CD8-positive, alpha-beta memory T cell (primary cell): ENCODE data around the gene CHST11. TPM values are rescaled to one million over a fixed set of nuclear protein-coding genes. Genes with fewer than 3 reads are reported as not detected.

Experiments used
- CTCF ChIA-PET: fragments of 350-600 bp; sonication (Branson Sonifier 250); formaldehyde crosslinking; loops from one replicate; lab custom pipeline; 2021; ENCODE audit warnings: antibody characterized with exemption; lab: Charles Lee
- POLR2A ChIA-PET: fragments of 350-600 bp; sonication (Branson Sonifier 250); formaldehyde crosslinking; loops from one replicate; lab custom pipeline; 2021; ENCODE audit warnings: antibody characterized with exemption; lab: Charles Lee
- DNase-seq, 5 donors: peaks; one replicate each; pipeline versions ENCODE4 v3.0.0 to v3.0.0-alpha.2; 2020 to 2022; ENCODE audit warnings: mixed read lengths in 1 of 5
- H3K27ac ChIP-seq: one replicate; pipeline ENCODE4 v1.7.0; 2013; ENCODE audit warnings: low read depth, mild to moderate bottlenecking, low read length, moderate library complexity
- H3K27me3 ChIP-seq: 2 replicates; pipeline ENCODE4 v1.7.0; 2013; ENCODE audit warnings: low read length, mild to moderate bottlenecking; ENCODE audit not compliant: insufficient read depth, poor library complexity, severe bottlenecking
- H3K36me3 ChIP-seq: 2 replicates; pipeline ENCODE4 v1.7.0; 2013; ENCODE audit warnings: mild to moderate bottlenecking, low read length, moderate library complexity; ENCODE audit not compliant: insufficient read depth
- H3K4me1 ChIP-seq: 2 replicates; pipeline ENCODE4 v1.7.0; 2013; ENCODE audit warnings: mild to moderate bottlenecking, low read length, moderate library complexity; ENCODE audit not compliant: insufficient read depth
- H3K4me3 ChIP-seq: 2 replicates; pipeline ENCODE4 v1.7.0; 2013; ENCODE audit warnings: mild to moderate bottlenecking, low read length
- H3K9me3 ChIP-seq: 2 replicates; pipeline ENCODE4 v1.7.0; 2013; ENCODE audit warnings: mild to moderate bottlenecking, low read length
- H3K27ac Mint-ChIP-seq, 8 donors: one replicate each; pipeline ENCODE4 v1.8.0; 2020 to 2021; ENCODE audit warnings: mixed read lengths in 8 of 8, mild to moderate bottlenecking in 6 of 8, inconsistent platforms in 3 of 8, moderate library complexity in 3 of 8
- H3K27me3 Mint-ChIP-seq, 2 donors: one replicate each; pipeline ENCODE4 v1.8.0; 2020 to 2021; ENCODE audit warnings: mixed read lengths in 2 of 2, mild to moderate bottlenecking in 1 of 2, moderate library complexity in 1 of 2
- H3K36me3 Mint-ChIP-seq, 3 donors: one replicate each; pipeline ENCODE4 v1.8.0; 2020 to 2021; ENCODE audit warnings: mixed read lengths in 3 of 3, inconsistent platforms in 1 of 3, mild to moderate bottlenecking in 1 of 3
- H3K4me1 Mint-ChIP-seq, 3 donors: one replicate each; pipeline ENCODE4 v1.8.0; 2020 to 2021; ENCODE audit warnings: mixed read lengths in 3 of 3, inconsistent platforms in 1 of 3, mild to moderate bottlenecking in 1 of 3
- H3K4me3 Mint-ChIP-seq, 7 donors: one replicate each; pipeline ENCODE4 v1.8.0; 2020 to 2021; ENCODE audit warnings: mixed read lengths in 7 of 7, mild to moderate bottlenecking in 6 of 7, moderate library complexity in 4 of 7, inconsistent platforms in 2 of 7
- H3K9me3 Mint-ChIP-seq, 5 donors: one replicate each; pipeline ENCODE4 v1.8.0; 2020 to 2022; ENCODE audit warnings: mixed read lengths in 5 of 5, mild to moderate bottlenecking in 3 of 5, moderate library complexity in 2 of 5, inconsistent platforms in 1 of 5
- polyA plus RNA-seq: library from polyadenylated mRNA; unstranded; fragments of 300-500 nt; fragmentation: Illumina TruSeq; gene quantifications from one replicate; pipeline ENCODE4 v1.2.3, GENCODE V29; 2021
- total RNA-seq, 2 experiments: library from RNA; stranded (reverse); gene quantifications; one replicate each; pipeline ENCODE4 v1.2.3, GENCODE V29; 2021

CHST11 gene
- total and polyA plus RNA-seq, 3 experiments from 2014 or later, result 47.8 to 76.8 (median 51.5) TPM

- H3K27ac ChIP-seq, result no peak overlapping the region
- no peak overlapping the region for H3K4me3 ChIP-seq
- ChIA-PET POLR2A (no interaction called here), CTCF (interaction anchor here (2.7 kb wide), 1 partner anchor 43 kb away, joined by 11 read pairs; no protein-coding TSS in a partner anchor)
- no peaks in the 10 kb centered on the region for H3K27me3 Mint-ChIP-seq
- H3K9me3 Mint-ChIP-seq, result no peaks in the 10 kb centered on the region
- H3K36me3 ChIP-seq, result no peaks in the 10 kb centered on the region
- no peak for DNase-seq
- no peaks in the 10 kb centered on the region for H3K27me3 ChIP-seq
- peak overlapping the region in 5 of 8 donors; percentile 25 to 96 (median 66) for H3K27ac Mint-ChIP-seq
- peaks cover 90 to 99% (median 97%) of the 10 kb centered on the region in 3 donors for H3K4me1 Mint-ChIP-seq
- peaks cover 0 to 7% (median 6%) of the 10 kb centered on the region in 3 donors for H3K36me3 Mint-ChIP-seq
- H3K9me3 ChIP-seq, result no peaks in the 10 kb centered on the region
- H3K4me3 Mint-ChIP-seq, result peak overlapping the region in 3 of 7 donors; percentile 14 to 49 (median 46)
- peaks cover 75% of the 10 kb centered on the region for H3K4me1 ChIP-seq
Measured at GRCh38 chr12:104501660-104502059, 44.9 kb downstream of the CHST11 start.

GRCh38 chr12:104502217-104502616, 45.5 kb downstream of the CHST11 start:
- Histone ChIP-seq H3K27ac (no peak overlapping the region), H3K36me3 (no peaks in the 10 kb centered on the region), H3K4me3 (no peak overlapping the region), H3K4me1 (peaks cover 75% of the 10 kb centered on the region), H3K27me3 (no peaks in the 10 kb centered on the region), H3K9me3 (no peaks in the 10 kb centered on the region)
- Mint-ChIP-seq H3K4me3 (peak overlapping the region in 4 of 7 donors; percentile 14 to 49 (median 30)), H3K9me3 (no peaks in the 10 kb centered on the region), H3K36me3 (peaks cover 0 to 7% (median 6%) of the 10 kb centered on the region in 3 donors), H3K4me1 (peaks cover 89 to 99% (median 97%) of the 10 kb centered on the region in 3 donors), H3K27ac (peak overlapping the region in 3 of 8 donors; percentile 7 to 96 (median 61)), H3K27me3 (no peaks in the 10 kb centered on the region)
- no peak for DNase-seq
- POLR2A ChIA-PET, result no interaction called here
- CTCF ChIA-PET, result interaction anchor here (2.7 kb wide), 1 partner anchor 44 kb away, joined by 11 read pairs; no protein-coding TSS in a partner anchor

GRCh38 chr12:104502638-104503037, 45.9 kb downstream of the CHST11 start:
- no peak overlapping the region for H3K27ac ChIP-seq
- peaks cover 89 to 99% (median 97%) of the 10 kb centered on the region in 3 donors for H3K4me1 Mint-ChIP-seq
- H3K4me3 ChIP-seq, result no peak overlapping the region
- POLR2A ChIA-PET, result no interaction called here
- no peaks in the 10 kb centered on the region for H3K9me3 ChIP-seq
- H3K4me1 ChIP-seq, result peaks cover 75% of the 10 kb centered on the region
- H3K27me3 Mint-ChIP-seq, result no peaks in the 10 kb centered on the region
- no peaks in the 10 kb centered on the region for H3K9me3 Mint-ChIP-seq
- H3K27ac Mint-ChIP-seq, result peak overlapping the region in 4 of 8 donors; percentile 4 to 61 (median 40)
- no peaks in the 10 kb centered on the region for H3K36me3 ChIP-seq
- DNase-seq, result no peak
- peak overlapping the region in 4 of 7 donors; percentile 17 to 70 (median 32) for H3K4me3 Mint-ChIP-seq
- H3K27me3 ChIP-seq, result no peaks in the 10 kb centered on the region
- CTCF ChIA-PET, result interaction anchor here (1.4 to 2.7 kb wide), 2 partner anchors 44 to 121 kb away, joined by 4 to 11 read pairs; no protein-coding TSS in a partner anchor
- peaks cover 0 to 7% (median 6%) of the 10 kb centered on the region in 3 donors for H3K36me3 Mint-ChIP-seq

GRCh38 chr12:104503191-104503590, 46.4 kb downstream of the CHST11 start:
- Mint-ChIP-seq H3K27ac (peak overlapping the region in 6 of 8 donors; percentile 4 to 61 (median 30)), H3K4me1 (peaks cover 90 to 99% (median 98%) of the 10 kb centered on the region in 3 donors), H3K27me3 (no peaks in the 10 kb centered on the region), H3K9me3 (no peaks in the 10 kb centered on the region), H3K4me3 (peak overlapping the region in 5 of 7 donors; percentile 17 to 70 (median 27)), H3K36me3 (peaks cover 0 to 7% (median 6%) of the 10 kb centered on the region in 3 donors)
- DNase-seq, result no peak
- Histone ChIP-seq H3K4me1 (peaks cover 75% of the 10 kb centered on the region), H3K4me3 (no peak overlapping the region), H3K27ac (no peak overlapping the region), H3K36me3 (no peaks in the 10 kb centered on the region), H3K9me3 (no peaks in the 10 kb centered on the region), H3K27me3 (no peaks in the 10 kb centered on the region)
- ChIA-PET CTCF (interaction anchor here (1.0 to 1.4 kb wide), 2 partner anchors 10 to 121 kb away, joined by 3 to 4 read pairs; no protein-coding TSS in a partner anchor), POLR2A (no interaction called here)

- no peaks in the 10 kb centered on the region for H3K27me3 ChIP-seq
- H3K9me3 ChIP-seq, result no peaks in the 10 kb centered on the region
- H3K27ac Mint-ChIP-seq, result peak overlapping the region in 4 of 8 donors; percentile 3 to 68 (median 36)
- no peak overlapping the region for H3K4me3 ChIP-seq
- DNase-seq, result no peak
- peaks cover 0 to 11% (median 8%) of the 10 kb centered on the region in 3 donors for H3K36me3 Mint-ChIP-seq
- H3K9me3 Mint-ChIP-seq, result no peaks in the 10 kb centered on the region
- POLR2A ChIA-PET, result no interaction called here
- H3K4me1 Mint-ChIP-seq, result peaks cover 90 to 99% (median 98%) of the 10 kb centered on the region in 3 donors
- peak overlapping the region in 1 of 7 donors; percentile 40 for H3K4me3 Mint-ChIP-seq
- H3K27ac ChIP-seq, result no peak overlapping the region
- H3K4me1 ChIP-seq, result peaks cover 74% of the 10 kb centered on the region
- no peaks in the 10 kb centered on the region for H3K27me3 Mint-ChIP-seq
- CTCF ChIA-PET, result interaction anchor here (0.7 to 1.4 kb wide), 2 partner anchors 10 to 122 kb away, joined by 3 to 4 read pairs; no protein-coding TSS in a partner anchor
- no peaks in the 10 kb centered on the region for H3K36me3 ChIP-seq
Measured at GRCh38 chr12:104504146-104504545, 47.4 kb downstream of the CHST11 start.

GRCh38 chr12:104505095-104505818, 48.5 kb downstream of the CHST11 start:
- no peak overlapping the region for H3K4me3 ChIP-seq
- no peak overlapping the region for H3K27ac ChIP-seq
- no peak for DNase-seq
- H3K36me3 ChIP-seq, result no peaks in the 10 kb centered on the region
- H3K9me3 Mint-ChIP-seq, result no peaks in the 10 kb centered on the region
- peaks cover 0 to 15% (median 8%) of the 10 kb centered on the region in 3 donors for H3K36me3 Mint-ChIP-seq
- no peaks in the 10 kb centered on the region for H3K27me3 Mint-ChIP-seq
- peak overlapping the region in 1 of 7 donors; percentile 20 for H3K4me3 Mint-ChIP-seq
- H3K4me1 Mint-ChIP-seq, result peaks cover 91 to 99% (median 98%) of the 10 kb centered on the region in 3 donors
- CTCF ChIA-PET, result interaction anchor here (1.0 to 1.1 kb wide), 2 partner anchors 11 to 23 kb away, joined by 3 read pairs; no protein-coding TSS in a partner anchor
- peaks cover 73% of the 10 kb centered on the region for H3K4me1 ChIP-seq
- POLR2A ChIA-PET, result interaction anchor here (0.5 to 0.6 kb wide), 2 partner anchors 19 to 198 kb away, joined by 3 read pairs; no protein-coding TSS in a partner anchor
- no peaks in the 10 kb centered on the region for H3K9me3 ChIP-seq
- no peaks in the 10 kb centered on the region for H3K27me3 ChIP-seq
- peak overlapping the region in 1 of 8 donors; percentile 56 for H3K27ac Mint-ChIP-seq

- Mint-ChIP-seq H3K4me1 (peaks cover 92 to 99% (median 97%) of the 10 kb centered on the region in 3 donors), H3K36me3 (peaks cover 0 to 15% (median 8%) of the 10 kb centered on the region in 3 donors), H3K27ac (peak overlapping the region in 5 of 8 donors; percentile 38 to 72 (median 62)), H3K27me3 (no peaks in the 10 kb centered on the region), H3K4me3 (peak overlapping the region in 1 of 7 donors; percentile 20), H3K9me3 (no peaks in the 10 kb centered on the region)
- no peaks in the 10 kb centered on the region for H3K9me3 ChIP-seq
- H3K4me1 ChIP-seq, result peaks cover 72% of the 10 kb centered on the region
- H3K36me3 ChIP-seq, result no peaks in the 10 kb centered on the region
- no peak overlapping the region for H3K4me3 ChIP-seq
- no peak overlapping the region for H3K27ac ChIP-seq
- CTCF ChIA-PET, result no interaction called here
- POLR2A ChIA-PET, result no interaction called here
- H3K27me3 ChIP-seq, result no peaks in the 10 kb centered on the region
- no peak for DNase-seq
Measured at GRCh38 chr12:104506676-104507401, 50.1 kb downstream of the CHST11 start.
